GM18498 (cell line): ENCODE measurements around the gene SOX10.
"Not testable (repeated sequence)": the region's sequence is repeated elsewhere in the genome, so short reads cannot be mapped to it uniquely, and the experiment has no call there.

Source experiments
- ATAC-seq: cut with Tn5 transposase; IDR thresholded peaks from one replicate; pipeline ENCODE4 v1.9.1; 2021; ENCODE audit warnings: mild to moderate bottlenecking, moderate library complexity; ENCODE audit not compliant: unreplicated experiment

SOX10 gene

GRCh38 chr22:37965940-37966664, 18.3 kb downstream of the SOX10 start:
- ATAC-seq = no peak

- ATAC-seq = no peak
Measured at GRCh38 chr22:37961062-37961461, 23.3 kb downstream of the SOX10 start.

GRCh38 chr22:37959231-37959825, 25.0 kb downstream of the SOX10 start:
- no peak for ATAC-seq

GRCh38 chr22:37957232-37957631, 27.1 kb downstream of the SOX10 start:
- ATAC-seq = no peak

- ATAC-seq = not testable (repeated sequence)
Measured at GRCh38 chr22:37955825-37956397, 28.4 kb downstream of the SOX10 start.

- ATAC-seq = no peak
Measured at GRCh38 chr22:37954686-37955085, 29.7 kb downstream of the SOX10 start.

GRCh38 chr22:37953437-37954179, 30.7 kb downstream of the SOX10 start, which contains the start of the genes C22orf23 and POLR2F:
C22orf23 (minus strand) TSS chr22:37953601; CDS start chr22:37953149, 452 bp downstream.
POLR2F (plus strand) TSS chr22:37953699; CDS start chr22:37953788, 89 bp downstream.
- peak; percentile 81 for ATAC-seq

- ATAC-seq = no peak
Measured at GRCh38 chr22:37953062-37953436, 31.3 kb downstream of the SOX10 start.

GRCh38 chr22:37952629-37953028, 31.7 kb downstream of the SOX10 start:
- ATAC-seq = not testable (repeated sequence)

GRCh38 chr22:37951305-37951704, 33.0 kb downstream of the SOX10 start:
- ATAC-seq = no peak

GRCh38 chr22:37947142-37947795, 37.1 kb downstream of the SOX10 start:
- ATAC-seq = not testable (repeated sequence)

- not testable (repeated sequence) for ATAC-seq
Measured at GRCh38 chr22:37944423-37944822, 39.9 kb downstream of the SOX10 start.

GRCh38 chr22:37943825-37944198, 40.5 kb downstream of the SOX10 start:
- ATAC-seq = no peak

GRCh38 chr22:37943136-37943824, 41.1 kb downstream of the SOX10 start:
- ATAC-seq = no peak

GRCh38 chr22:37942133-37942532, 42.2 kb downstream of the SOX10 start:
- no peak for ATAC-seq

- no peak for ATAC-seq
Measured at GRCh38 chr22:37940698-37941376, 43.5 kb downstream of the SOX10 start.

- ATAC-seq = peak; percentile 87
Measured at GRCh38 chr22:37933711-37934376, 50.5 kb downstream of the SOX10 start.

- ATAC-seq = no peak
Measured at GRCh38 chr22:37932821-37933578, 51.4 kb downstream of the SOX10 start.
